Measurements from ENCODE around the gene ZC3H14. TPM values are rescaled to one million over a fixed set of nuclear protein-coding genes. Genes with fewer than 3 reads are reported as not detected.

The ZC3H14 gene
- polyA plus RNA-seq, 2 donors, result 12.7 to 17.5 TPM

DNA sequence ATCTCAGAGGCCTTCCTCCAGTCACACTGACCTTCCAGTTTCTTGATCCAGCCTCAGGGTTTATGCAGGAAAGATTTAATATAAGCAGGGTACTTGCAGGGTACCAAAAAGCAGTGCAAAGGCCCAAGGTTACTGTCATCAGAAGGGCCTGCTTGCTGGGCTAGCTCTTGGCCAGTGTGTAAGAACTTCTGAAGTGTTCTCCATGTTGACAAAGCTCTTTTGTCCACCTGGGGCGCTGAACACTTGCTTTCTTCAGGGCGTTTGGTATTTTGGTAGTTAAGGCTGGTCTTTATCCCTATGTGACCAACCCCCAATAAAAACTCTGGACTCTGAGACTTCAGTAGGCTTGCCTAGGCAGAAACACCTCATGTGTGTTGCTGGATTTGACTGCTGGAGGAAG, 69.7 kb downstream of the ZC3H14 start:
- WGBS, 2 donors, result 72 to 85% methylated on average over 2 of the region's 2 CpGs
- Histone ChIP-seq H3K4me3 (ENCODE audit: low read depth in 1 of 2, low read length in 2 of 2) (no peak overlapping the region), H3K27me3 (ENCODE audit: control insufficient read depth in 1 of 2, insufficient read depth in 2 of 2, low read length in 2 of 2) (no peaks in the 10 kb centered on the region), H3K27ac (ENCODE audit: low read depth in 2 of 2, low read length in 1 of 2) (no peak overlapping the region), H3K4me1 (ENCODE audit: control insufficient read depth in 2 of 2, insufficient read depth in 2 of 2, low read length in 1 of 2) (no peaks in the 10 kb centered on the region), H3K36me3 (ENCODE audit: control insufficient read depth in 2 of 2, insufficient read depth in 2 of 2, low read length in 1 of 2) (no peaks in the 10 kb centered on the region), H3K9me3 (ENCODE audit: control insufficient read depth in 2 of 2, insufficient read depth in 1 of 2, low read depth in 1 of 2, low read length in 1 of 2) (no peaks in the 10 kb centered on the region)

DNA sequence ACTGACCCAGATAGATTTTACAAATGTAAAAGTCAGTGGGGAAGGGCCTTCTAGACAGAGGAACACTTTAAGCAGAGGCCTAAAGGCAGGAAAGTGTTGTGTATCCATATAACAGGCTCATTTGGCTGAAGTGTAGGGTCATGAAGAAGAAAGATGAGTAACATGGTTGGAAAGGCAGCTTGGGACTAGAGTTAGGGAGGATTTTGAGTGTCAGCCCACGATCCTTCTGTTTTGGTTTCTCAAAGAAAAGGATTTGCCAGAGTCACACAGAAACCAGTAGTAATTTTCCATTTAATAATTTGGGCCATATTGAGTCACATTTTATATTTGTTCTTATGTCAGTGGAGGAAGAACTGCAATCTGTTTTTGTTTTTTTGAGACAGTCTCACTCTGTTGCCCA, 76.4 kb downstream of the ZC3H14 start:
- Histone ChIP-seq H3K27ac (ENCODE audit: low read depth in 2 of 2, low read length in 1 of 2) (no peak overlapping the region), H3K9me3 (ENCODE audit: control insufficient read depth in 2 of 2, insufficient read depth in 1 of 2, low read depth in 1 of 2, low read length in 1 of 2) (no peaks in the 10 kb centered on the region), H3K4me1 (ENCODE audit: control insufficient read depth in 2 of 2, insufficient read depth in 2 of 2, low read length in 1 of 2) (no peaks in the 10 kb centered on the region), H3K27me3 (ENCODE audit: control insufficient read depth in 1 of 2, insufficient read depth in 2 of 2, low read length in 2 of 2) (no peaks in the 10 kb centered on the region), H3K36me3 (ENCODE audit: control insufficient read depth in 2 of 2, insufficient read depth in 2 of 2, low read length in 1 of 2) (no peaks in the 10 kb centered on the region), H3K4me3 (ENCODE audit: low read depth in 1 of 2, low read length in 2 of 2) (no peak overlapping the region)
- WGBS, 2 donors, result 65 to 79% methylated on average over 1 of the region's 1 CpG

DNA sequence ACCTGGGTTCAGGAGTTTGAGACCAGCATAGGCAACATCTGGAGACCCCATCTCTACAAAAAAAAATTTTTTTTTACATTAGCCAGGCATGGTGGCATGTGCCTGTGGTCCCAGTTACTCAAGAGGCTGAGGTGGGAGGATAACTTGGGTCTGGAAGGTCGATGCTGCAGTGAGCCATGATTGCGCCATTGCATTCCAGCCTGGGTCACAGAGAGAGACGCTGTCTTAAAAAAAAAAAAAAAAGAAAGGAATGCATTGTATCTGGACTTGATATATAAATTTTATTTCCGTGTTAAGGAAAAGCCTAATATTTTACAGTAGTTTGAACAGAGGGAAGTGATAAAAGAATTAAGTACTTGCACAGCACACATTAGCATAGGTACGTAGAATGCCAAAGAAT, 97.2 kb downstream of the ZC3H14 start:
- H3K4me1 ChIP-seq (ENCODE audit: control insufficient read depth in 2 of 2, insufficient read depth in 2 of 2, low read length in 1 of 2), result no peaks in the 10 kb centered on the region
- H3K36me3 ChIP-seq (ENCODE audit: control insufficient read depth in 2 of 2, insufficient read depth in 2 of 2, low read length in 1 of 2), result no peaks in the 10 kb centered on the region
- no peak overlapping the region for H3K27ac ChIP-seq (ENCODE audit: low read depth in 2 of 2, low read length in 1 of 2)
- H3K4me3 ChIP-seq (ENCODE audit: low read depth in 1 of 2, low read length in 2 of 2), result no peak overlapping the region
- H3K9me3 ChIP-seq (ENCODE audit: control insufficient read depth in 2 of 2, insufficient read depth in 1 of 2, low read depth in 1 of 2, low read length in 1 of 2), result no peaks in the 10 kb centered on the region
- 86 to 94% methylated on average over 5 of the region's 5 CpGs for WGBS, 2 donors
- no peaks in the 10 kb centered on the region for H3K27me3 ChIP-seq (ENCODE audit: control insufficient read depth in 1 of 2, insufficient read depth in 2 of 2, low read length in 2 of 2)

DNA sequence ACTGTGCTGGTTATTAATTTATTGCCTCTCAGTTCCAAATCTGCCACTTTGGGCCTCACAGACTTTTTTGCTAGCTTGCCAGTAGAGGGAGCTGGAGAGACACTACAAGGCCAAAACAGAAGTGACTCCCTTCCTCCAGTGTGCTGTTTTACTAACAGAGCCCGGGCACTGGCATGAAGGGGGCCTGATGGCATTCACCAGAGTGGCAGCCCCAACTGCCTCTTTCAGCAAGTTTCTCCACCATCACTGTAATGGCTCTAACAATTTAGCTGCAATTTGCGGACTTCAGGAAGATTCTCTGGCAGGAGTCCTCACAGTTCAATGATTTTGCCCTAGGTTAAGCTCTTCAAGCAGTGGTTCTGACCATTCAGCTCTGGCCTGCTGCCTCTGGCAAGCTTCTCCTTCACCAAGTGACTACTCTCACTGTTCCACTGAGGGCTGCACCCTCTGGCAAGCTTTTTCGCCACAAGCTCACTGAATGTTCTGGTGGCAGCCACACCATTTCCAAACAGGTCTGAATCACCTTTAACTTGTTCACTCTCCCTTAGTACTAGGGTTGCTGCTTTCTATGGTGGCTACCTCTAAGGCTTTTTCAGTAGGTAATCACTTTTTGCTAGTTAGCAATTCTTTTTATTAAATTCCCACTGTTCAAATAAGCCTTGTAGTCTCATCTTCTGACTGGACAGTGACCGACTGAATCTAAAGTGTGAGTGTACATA, 104.9 kb downstream of the ZC3H14 start:
- Histone ChIP-seq H3K9me3 (ENCODE audit: control insufficient read depth in 2 of 2, insufficient read depth in 1 of 2, low read depth in 1 of 2, low read length in 1 of 2) (no peaks in the 10 kb centered on the region), H3K4me3 (ENCODE audit: low read depth in 1 of 2, low read length in 2 of 2) (no peak overlapping the region), H3K27ac (ENCODE audit: low read depth in 2 of 2, low read length in 1 of 2) (no peak overlapping the region), H3K4me1 (ENCODE audit: control insufficient read depth in 2 of 2, insufficient read depth in 2 of 2, low read length in 1 of 2) (no peaks in the 10 kb centered on the region), H3K36me3 (ENCODE audit: control insufficient read depth in 2 of 2, insufficient read depth in 2 of 2, low read length in 1 of 2) (no peaks in the 10 kb centered on the region), H3K27me3 (ENCODE audit: control insufficient read depth in 1 of 2, insufficient read depth in 2 of 2, low read length in 2 of 2) (no peaks in the 10 kb centered on the region)
- WGBS, 2 donors, result 39 to 48% methylated on average over 4 of the region's 4 CpGs

DNA sequence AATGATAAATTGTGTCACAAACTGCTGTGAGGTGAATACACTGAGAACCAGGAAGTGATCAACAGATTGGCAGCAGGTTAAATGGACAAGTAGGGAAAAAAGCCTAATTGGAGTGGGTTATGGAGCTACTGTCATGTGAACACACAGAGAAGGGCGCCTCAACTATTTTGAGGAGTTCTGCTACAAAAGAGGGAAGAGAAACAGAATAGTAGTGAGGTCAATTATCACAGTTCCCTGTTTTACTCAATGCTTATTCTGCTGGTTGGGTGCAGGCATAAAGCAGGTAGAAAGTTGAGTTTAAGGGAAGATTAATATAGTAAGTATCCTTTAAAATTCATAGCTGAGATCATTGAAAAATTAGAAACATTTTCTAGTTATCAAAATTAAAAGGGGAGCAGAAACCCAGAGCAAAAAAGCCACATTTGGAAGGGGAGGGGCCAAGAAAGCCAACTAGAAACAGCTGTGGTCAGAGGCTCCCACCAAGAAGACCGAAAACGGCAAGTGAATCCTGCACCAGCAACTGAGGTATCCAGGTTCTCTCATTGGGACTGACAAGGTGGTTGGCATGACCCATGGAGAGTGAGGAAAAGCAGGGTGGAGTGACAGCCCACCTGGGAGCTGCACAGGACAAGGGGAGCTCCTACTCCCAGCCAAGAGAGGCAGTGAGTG, 105.7 kb downstream of the ZC3H14 start:
- Histone ChIP-seq H3K27ac (ENCODE audit: low read depth in 2 of 2, low read length in 1 of 2) (no peak overlapping the region), H3K9me3 (ENCODE audit: control insufficient read depth in 2 of 2, insufficient read depth in 1 of 2, low read depth in 1 of 2, low read length in 1 of 2) (no peaks in the 10 kb centered on the region), H3K36me3 (ENCODE audit: control insufficient read depth in 2 of 2, insufficient read depth in 2 of 2, low read length in 1 of 2) (no peaks in the 10 kb centered on the region), H3K27me3 (ENCODE audit: control insufficient read depth in 1 of 2, insufficient read depth in 2 of 2, low read length in 2 of 2) (no peaks in the 10 kb centered on the region), H3K4me3 (ENCODE audit: low read depth in 1 of 2, low read length in 2 of 2) (no peak overlapping the region), H3K4me1 (ENCODE audit: control insufficient read depth in 2 of 2, insufficient read depth in 2 of 2, low read length in 1 of 2) (no peaks in the 10 kb centered on the region)
- WGBS, 2 donors, result 84 to 85% methylated on average over 3 of the region's 3 CpGs

DNA sequence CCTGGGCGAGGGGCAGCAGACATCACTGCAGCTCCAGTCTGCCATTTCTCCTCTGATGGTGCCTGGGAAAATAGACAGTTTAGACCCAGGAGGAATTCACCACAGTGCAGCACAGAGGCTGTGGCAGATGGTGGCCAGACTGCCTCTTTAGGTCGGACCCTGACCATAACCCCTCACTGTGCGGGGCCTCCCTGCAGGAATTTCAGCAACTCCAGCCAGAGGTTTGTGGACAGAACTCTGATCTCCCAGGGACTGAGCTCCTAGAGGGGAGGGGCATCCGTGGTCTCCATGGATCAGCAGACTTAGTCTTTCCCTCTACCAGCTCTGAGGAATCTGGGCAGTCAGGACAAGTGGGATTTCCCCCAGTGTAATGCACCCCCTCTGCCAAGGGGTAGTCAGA, 106.5 kb downstream of the ZC3H14 start:
- H3K27me3 ChIP-seq (ENCODE audit: control insufficient read depth in 1 of 2, insufficient read depth in 2 of 2, low read length in 2 of 2), result no peaks in the 10 kb centered on the region
- H3K36me3 ChIP-seq (ENCODE audit: control insufficient read depth in 2 of 2, insufficient read depth in 2 of 2, low read length in 1 of 2), result no peaks in the 10 kb centered on the region
- H3K4me3 ChIP-seq (ENCODE audit: low read depth in 1 of 2, low read length in 2 of 2), result no peak overlapping the region
- H3K4me1 ChIP-seq (ENCODE audit: control insufficient read depth in 2 of 2, insufficient read depth in 2 of 2, low read length in 1 of 2), result no peaks in the 10 kb centered on the region
- no peak overlapping the region for H3K27ac ChIP-seq (ENCODE audit: low read depth in 2 of 2, low read length in 1 of 2)
- no peaks in the 10 kb centered on the region for H3K9me3 ChIP-seq (ENCODE audit: control insufficient read depth in 2 of 2, insufficient read depth in 1 of 2, low read depth in 1 of 2, low read length in 1 of 2)
- WGBS, 2 donors, result 66 to 75% methylated on average over 4 of the region's 4 CpGs

Other genes starting within 250 kb of the ZC3H14 start
- 1 to 10 TPM in 1 of 2 donors, under 1 TPM in 1; 0.61 to 1.0 TPM for gene KCNK10, start 239.8 kb upstream of the ZC3H14 start, polyA plus RNA-seq
- 1 to 10 TPM; 2.0 to 2.1 TPM for gene SPATA7, start 177.4 kb upstream of the ZC3H14 start, polyA plus RNA-seq
- gene PTPN21, start 8.0 kb upstream of the ZC3H14 start, polyA plus RNA-seq, result 1 to 10 TPM; 4.4 to 4.7 TPM
- under 1 TPM; 0.31 to 0.41 TPM for gene EML5, start 229.9 kb downstream of the ZC3H14 start, polyA plus RNA-seq

Measured in esophagus (tissue), 2 donors.